Hippocampal formation (tissue), 2 donors: ENCODE data around the gene CCDC144A.
"Not testable (repeated sequence)": the region's sequence is repeated elsewhere in the genome, so short reads cannot be mapped to it uniquely, and the experiment has no call there.

Source experiments
- DNase-seq, 2 donors: peaks; one replicate each; lab custom pipeline; 2025; lab: John Stamatoyannopoulos, UW

CCDC144A gene

GRCh38 chr17:16751224-16751923, 61.3 kb downstream of the CCDC144A start:
- DNase-seq, result not testable (repeated sequence)

GRCh38 chr17:16751924-16752287, 61.9 kb downstream of the CCDC144A start:
- DNase-seq, result not testable (repeated sequence)

- not testable (repeated sequence) for DNase-seq
Observed at GRCh38 chr17:16757520-16757919, 67.5 kb downstream of the CCDC144A start.

- not testable (repeated sequence) for DNase-seq
Observed at GRCh38 chr17:16758177-16758576, 68.1 kb downstream of the CCDC144A start.

DNA sequence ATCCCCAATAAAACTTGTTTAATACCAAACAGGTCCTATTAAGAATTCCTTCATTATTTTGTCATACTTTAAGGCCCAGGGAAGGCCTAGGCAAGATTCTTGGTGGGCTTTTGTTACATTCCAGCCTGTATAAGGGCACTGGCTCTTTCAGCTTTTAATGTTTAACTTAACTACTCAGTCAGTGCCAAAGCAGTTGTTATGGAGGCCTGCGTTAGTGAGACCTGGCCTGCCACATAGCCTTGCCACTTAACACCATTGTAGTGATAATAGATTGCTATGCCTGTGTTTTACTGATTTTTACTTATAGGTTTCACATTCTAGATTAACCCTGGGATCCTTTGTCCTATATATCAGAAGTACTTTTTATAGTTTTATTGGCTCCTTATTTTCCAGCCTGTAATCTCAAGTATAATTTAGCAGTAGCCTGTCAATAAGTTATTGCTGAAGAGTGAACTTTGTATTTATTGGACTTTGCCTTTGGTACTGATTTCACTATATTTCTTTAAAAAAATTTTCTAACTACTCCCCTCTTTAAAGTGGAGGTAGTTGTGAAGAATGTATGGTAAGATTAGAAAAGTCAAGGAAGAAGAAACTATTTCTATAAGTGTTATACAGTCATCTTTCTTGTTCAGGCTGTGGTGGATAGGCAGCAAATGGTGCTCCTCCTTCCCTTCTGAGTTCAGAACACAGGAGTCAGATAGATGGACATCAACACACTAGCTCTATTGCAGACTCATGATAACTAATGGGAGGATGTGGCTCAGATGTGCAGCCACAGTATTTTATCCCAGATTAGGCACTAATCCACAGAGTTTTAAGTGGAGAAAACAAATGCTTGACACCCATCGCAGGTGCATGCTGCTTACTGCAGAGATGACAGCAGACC, 78.5 kb downstream of the CCDC144A start:
- DNase-seq, result not testable (repeated sequence)

- not testable (repeated sequence) for DNase-seq
Observed at GRCh38 chr17:16772394-16773145, 82.5 kb downstream of the CCDC144A start.

DNA sequence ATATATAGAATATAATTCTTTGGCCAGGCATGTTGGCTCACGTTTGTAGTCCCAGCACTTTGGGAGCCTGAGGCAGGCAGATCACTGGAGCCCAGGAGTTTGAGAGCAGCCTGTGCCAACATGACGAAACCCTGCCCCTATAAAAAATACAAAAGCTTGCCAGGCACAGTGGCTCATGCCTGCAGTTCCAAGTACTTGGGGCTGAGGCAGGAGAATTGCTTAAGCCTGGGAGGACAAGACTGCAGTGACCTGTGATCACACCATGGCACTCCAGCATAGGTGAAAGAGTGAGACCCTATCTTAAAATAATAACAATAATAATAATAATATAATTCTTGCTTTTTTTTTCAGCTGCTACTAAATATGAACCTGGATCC, 83.1 kb downstream of the CCDC144A start:
- not testable (repeated sequence) for DNase-seq

GRCh38 chr17:16787851-16788250, 97.8 kb downstream of the CCDC144A start:
- DNase-seq, result not testable (repeated sequence)

GRCh38 chr17:16788889-16789536, 99.0 kb downstream of the CCDC144A start:
- not testable (repeated sequence) for DNase-seq

DNA sequence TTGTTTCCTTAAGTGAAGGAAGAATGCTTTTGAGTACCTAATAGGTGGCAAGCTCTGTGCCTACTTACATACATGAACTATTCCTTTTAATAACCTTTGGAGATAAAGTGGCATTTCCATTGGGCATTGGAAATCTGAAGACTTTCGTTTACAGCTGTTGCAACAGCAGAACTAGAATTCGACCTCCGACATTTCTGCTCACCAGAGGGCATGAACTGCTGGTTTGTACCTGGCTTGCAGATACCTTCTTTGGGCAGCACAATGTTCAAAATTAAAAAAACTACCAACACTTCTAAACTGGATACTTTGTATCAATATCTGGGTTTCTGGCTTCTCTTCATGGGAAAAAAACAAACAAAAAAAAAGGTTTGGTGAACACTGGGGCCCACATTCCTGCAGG, 99.6 kb downstream of the CCDC144A start:
- not testable (repeated sequence) for DNase-seq

- not testable (repeated sequence) for DNase-seq
Observed at GRCh38 chr17:16790313-16790871, 100.4 kb downstream of the CCDC144A start.

DNA sequence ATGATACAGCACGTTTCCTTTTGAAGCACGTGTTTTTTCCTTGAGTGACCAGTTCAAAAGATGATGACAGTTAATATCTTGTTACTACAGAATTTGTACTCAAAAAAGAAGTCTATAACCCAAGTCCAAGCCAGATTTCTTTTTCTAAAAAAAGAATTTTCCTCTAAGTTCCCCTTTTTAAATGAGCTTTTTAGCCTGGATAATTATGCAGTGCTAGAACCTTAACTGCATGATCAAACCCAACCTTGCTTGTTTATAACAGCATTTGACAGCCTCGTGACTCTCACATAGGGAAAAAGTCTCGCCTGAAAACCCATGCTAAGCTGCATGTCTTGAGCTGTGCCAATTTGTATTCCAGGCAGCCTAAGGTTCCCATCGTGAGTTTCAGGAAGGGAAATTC, 104.2 kb downstream of the CCDC144A start:
- DNase-seq, result not testable (repeated sequence)

DNA sequence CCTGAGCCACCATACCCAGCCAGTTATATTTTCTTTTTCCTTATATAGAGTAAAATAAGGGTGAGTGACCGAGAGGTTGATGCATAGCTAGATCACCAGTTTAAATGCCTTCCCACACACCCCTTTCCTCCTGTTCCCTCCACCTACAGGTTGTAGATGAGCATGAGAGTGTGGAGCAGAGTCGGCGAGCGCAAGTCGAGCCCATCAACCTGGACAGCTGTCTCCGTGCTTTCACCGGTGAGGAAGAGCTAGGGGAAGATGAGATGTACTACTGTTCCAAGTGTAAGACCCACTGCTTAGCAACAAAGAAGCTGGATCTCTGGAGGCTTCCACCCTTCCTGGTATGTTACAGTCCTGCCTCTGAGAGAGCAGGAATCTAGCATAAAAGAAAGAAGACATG, 105.9 kb downstream of the CCDC144A start:
- not testable (repeated sequence) for DNase-seq

DNA sequence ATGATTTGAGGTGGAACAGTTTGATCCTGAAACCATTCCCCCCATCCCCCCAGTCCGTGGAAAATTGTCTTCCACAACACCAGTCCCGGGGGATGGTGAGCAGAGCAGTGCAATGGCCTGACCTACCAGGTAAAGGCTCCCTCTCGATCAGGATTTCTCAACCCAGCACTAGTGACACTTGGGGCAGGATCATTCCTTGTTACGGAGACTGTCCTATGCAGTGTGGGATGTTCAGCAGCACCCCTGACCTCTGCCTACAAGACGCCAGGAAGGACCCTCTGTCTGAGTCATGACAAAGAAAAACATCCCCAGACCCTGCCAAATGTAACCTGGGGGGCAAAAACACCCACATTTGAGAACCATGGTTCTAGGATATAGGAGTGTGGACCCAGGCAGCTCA, 114.8 kb downstream of the CCDC144A start:
- not testable (repeated sequence) for DNase-seq

GRCh38 chr17:16806599-16806998, 116.6 kb downstream of the CCDC144A start:
- not testable (repeated sequence) for DNase-seq

GRCh38 chr17:16807620-16808019, 117.6 kb downstream of the CCDC144A start:
- DNase-seq, result not testable (repeated sequence)

- not testable (repeated sequence) for DNase-seq
Observed at GRCh38 chr17:16810236-16810635, 120.2 kb downstream of the CCDC144A start.

GRCh38 chr17:16812126-16812525, 122.1 kb downstream of the CCDC144A start:
- not testable (repeated sequence) for DNase-seq

- DNase-seq, result no peak
Observed at GRCh38 chr17:16814439-16814838, 124.4 kb downstream of the CCDC144A start.

GRCh38 chr17:16817201-16817600, 127.2 kb downstream of the CCDC144A start:
- DNase-seq, result no peak

DNA sequence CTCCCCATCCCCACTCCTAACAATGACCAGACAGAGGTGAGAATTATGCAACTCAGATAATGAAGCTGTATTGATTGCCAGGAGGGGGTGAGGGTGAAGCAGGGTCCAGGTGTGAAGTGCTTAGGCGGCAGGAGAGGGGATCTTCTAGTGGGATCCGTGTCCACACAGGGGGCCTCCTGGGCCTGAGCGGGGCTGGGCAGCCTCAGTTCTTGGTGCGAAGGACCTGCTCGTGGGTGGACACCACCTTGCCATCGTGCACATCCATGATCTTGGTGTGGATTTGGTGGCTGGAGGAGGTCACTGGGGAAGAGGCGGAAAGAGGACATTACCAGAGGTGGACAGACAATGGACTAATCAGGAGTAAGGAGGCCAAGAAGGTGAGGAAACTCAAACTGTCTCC, 127.9 kb downstream of the CCDC144A start:
- not testable (repeated sequence) for DNase-seq
